SU-DHL-6 (cell line): ENCODE results near the gene MAP2K6.
A peak's percentile ranks its signal among the peaks of the same experiment; 100 is the strongest.

Source experiments
- H2AFZ ChIP-seq: fragments of 200-600 bp; sonication (generic); 2 replicates; pipeline ENCODE4 v1.6.1; 2014; ENCODE audit warnings: low read depth, mild to moderate bottlenecking, moderate library complexity, mixed read lengths, antibody characterized with exemption, low read length; ENCODE audit not compliant: severe bottlenecking
- H3F3A ChIP-seq: fragments of 200-600 bp; shearing (Covaris generic); 2 replicates; pipeline ENCODE4 v1.6.0; 2016; ENCODE audit warnings: antibody characterized with exemption, mild to moderate bottlenecking; ENCODE audit not compliant: insufficient read depth
- H3K27ac ChIP-seq: fragments of 200-600 bp; sonication (generic); 2 replicates; pipeline ENCODE4 v1.5.1; 2016; ENCODE audit warnings: low read depth, mild to moderate bottlenecking, low read length, moderate library complexity, mixed read lengths
- H3K27me3 ChIP-seq: fragments of 200-600 bp; sonication (generic), shearing (Covaris generic); 2 replicates; pipeline ENCODE4 v1.6.0; 2014; ENCODE audit warnings: mild to moderate bottlenecking, low read length
- H3K36me3 ChIP-seq: fragments of 200-600 bp; sonication (generic); 2 replicates; pipeline ENCODE4 v1.6.1; 2014; ENCODE audit warnings: mild to moderate bottlenecking, low read length, mixed read lengths
- H3K4me2 ChIP-seq: fragments of 300-600, 200-600 bp; shearing (Covaris generic), sonication (generic); 2 replicates; pipeline ENCODE4 v1.6.0; 2014; ENCODE audit warnings: low read length, low read depth, mild to moderate bottlenecking; ENCODE audit not compliant: poor library complexity, severe bottlenecking
- H3K4me3 ChIP-seq: fragments of 200-600 bp; sonication (generic); 2 replicates; pipeline ENCODE4 v1.5.1; 2014; ENCODE audit warnings: antibody characterized with exemption, low read length, mild to moderate bottlenecking, mixed read lengths; ENCODE audit not compliant: insufficient read depth, poor library complexity, severe bottlenecking
- H3K79me2 ChIP-seq: fragments of 200-600 bp; sonication (generic); 2 replicates; pipeline ENCODE4 v1.6.1; 2014; ENCODE audit warnings: mild to moderate bottlenecking, low read length, moderate library complexity; ENCODE audit not compliant: insufficient read depth
- H3K9ac ChIP-seq: fragments of 200-600 bp; sonication (generic); 2 replicates; pipeline ENCODE4 v1.7.0; 2014; ENCODE audit warnings: mild to moderate bottlenecking, low read length
- H3K9me2 ChIP-seq: fragments of 200-600 bp; sonication (generic); replicated peaks from 2 replicates; pipeline ENCODE4 v1.6.1; 2014; ENCODE audit warnings: low read length; ENCODE audit not compliant: insufficient read depth
- H3K9me3 ChIP-seq: fragments of 200-600 bp; sonication (generic); 2 replicates; pipeline ENCODE4 v1.6.1; 2014; ENCODE audit warnings: low read length, mixed read lengths; ENCODE audit not compliant: insufficient read depth
- H4K20me1 ChIP-seq: fragments of 200-600 bp; sonication (generic); 2 replicates; pipeline ENCODE4 v1.6.1; 2014; ENCODE audit warnings: low read depth, mild to moderate bottlenecking, antibody characterized with exemption, low read length, moderate library complexity, mixed read lengths
- EZH2phosphoT487 ChIP-seq: fragments of 200-600 bp; sonication (generic), shearing (Covaris generic); conservative IDR thresholded peaks from 2 replicates; pipeline ENCODE4 v1.6.1; 2018; ENCODE audit warnings: mild to moderate bottlenecking, antibody characterized with exemption, low read length, moderate library complexity, mixed read lengths
- TF ChIP-seq, protein P1 (sequence below): fragments of 200-600 bp; sonication (generic); IDR thresholded peaks from one replicate; pipeline ENCODE4 v1.5.1; 2017; ENCODE audit warnings: antibody characterized with exemption, mild to moderate bottlenecking, low read length, moderate library complexity; ENCODE audit not compliant: insufficient read depth, poor library complexity, severe bottlenecking

The MAP2K6 gene

GRCh38 chr17:69511250-69511649 is 96.8 kb downstream of the MAP2K6 start:
- Histone ChIP-seq H3K4me2 (no peak overlapping the region), H3K9me3 (no peaks in the 10 kb centered on the region), H3F3A (no peaks in the 10 kb centered on the region), H4K20me1 (no peaks in the 10 kb centered on the region), H3K79me2 (no peaks in the 10 kb centered on the region), H3K9ac (no peak overlapping the region), H3K27ac (no peak overlapping the region), H2AFZ (no peak overlapping the region), H3K4me3 (no peak overlapping the region), H3K36me3 (no peaks in the 10 kb centered on the region), H3K9me2 (no peaks in the 10 kb centered on the region), H3K27me3 (no peaks in the 10 kb centered on the region)
- no peak for TF ChIP-seq EZH2phosphoT487
- TF ChIP-seq, protein P1, sequence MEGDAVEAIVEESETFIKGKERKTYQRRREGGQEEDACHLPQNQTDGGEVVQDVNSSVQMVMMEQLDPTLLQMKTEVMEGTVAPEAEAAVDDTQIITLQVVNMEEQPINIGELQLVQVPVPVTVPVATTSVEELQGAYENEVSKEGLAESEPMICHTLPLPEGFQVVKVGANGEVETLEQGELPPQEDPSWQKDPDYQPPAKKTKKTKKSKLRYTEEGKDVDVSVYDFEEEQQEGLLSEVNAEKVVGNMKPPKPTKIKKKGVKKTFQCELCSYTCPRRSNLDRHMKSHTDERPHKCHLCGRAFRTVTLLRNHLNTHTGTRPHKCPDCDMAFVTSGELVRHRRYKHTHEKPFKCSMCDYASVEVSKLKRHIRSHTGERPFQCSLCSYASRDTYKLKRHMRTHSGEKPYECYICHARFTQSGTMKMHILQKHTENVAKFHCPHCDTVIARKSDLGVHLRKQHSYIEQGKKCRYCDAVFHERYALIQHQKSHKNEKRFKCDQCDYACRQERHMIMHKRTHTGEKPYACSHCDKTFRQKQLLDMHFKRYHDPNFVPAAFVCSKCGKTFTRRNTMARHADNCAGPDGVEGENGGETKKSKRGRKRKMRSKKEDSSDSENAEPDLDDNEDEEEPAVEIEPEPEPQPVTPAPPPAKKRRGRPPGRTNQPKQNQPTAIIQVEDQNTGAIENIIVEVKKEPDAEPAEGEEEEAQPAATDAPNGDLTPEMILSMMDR, result no peak

- Histone ChIP-seq H3K9ac (no peak overlapping the region), H3K4me3 (no peak overlapping the region), H3K79me2 (no peaks in the 10 kb centered on the region), H2AFZ (no peak overlapping the region), H4K20me1 (no peaks in the 10 kb centered on the region), H3K27ac (no peak overlapping the region), H3K9me3 (no peaks in the 10 kb centered on the region), H3K9me2 (no peaks in the 10 kb centered on the region), H3F3A (no peaks in the 10 kb centered on the region), H3K4me2 (no peak overlapping the region), H3K27me3 (no peaks in the 10 kb centered on the region), H3K36me3 (no peaks in the 10 kb centered on the region)
- TF ChIP-seq EZH2phosphoT487, result no peak
- TF ChIP-seq, protein P1, result no peak
Observed at GRCh38 chr17:69512946-69513345, 98.4 kb downstream of the MAP2K6 start.

DNA sequence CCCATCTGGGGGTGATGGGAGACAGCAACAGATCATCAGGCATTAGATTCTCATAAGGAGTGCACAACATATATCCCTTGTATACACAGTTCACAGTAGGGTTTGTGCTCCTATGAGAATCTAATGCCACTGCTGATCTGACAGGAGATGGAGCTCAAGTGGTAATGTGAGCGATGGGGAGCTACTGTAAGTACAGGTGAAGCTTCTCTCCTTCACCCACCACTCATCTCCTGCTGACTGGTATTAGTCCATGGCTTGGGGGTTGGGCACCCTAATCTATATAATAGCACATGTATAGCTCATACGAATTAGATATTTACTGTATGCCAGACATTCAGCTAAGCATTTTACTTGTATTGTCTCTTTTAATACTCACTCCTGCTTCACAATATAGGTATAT is 101.7 kb downstream of the MAP2K6 start:
- no peaks in the 10 kb centered on the region for H3K79me2 ChIP-seq
- H3K9me3 ChIP-seq, result no peaks in the 10 kb centered on the region
- H3K36me3 ChIP-seq, result no peaks in the 10 kb centered on the region; the same call in 1 of the 2 replicates
- no peak overlapping the region for H2AFZ ChIP-seq
- no peaks in the 10 kb centered on the region for H3F3A ChIP-seq
- peak overlapping the region; percentile 46 for H3K27ac ChIP-seq
- peak overlapping the region; percentile 64 for H3K4me2 ChIP-seq
- no peaks in the 10 kb centered on the region for H3K27me3 ChIP-seq
- H3K9me2 ChIP-seq, result no peaks in the 10 kb centered on the region
- TF ChIP-seq EZH2phosphoT487, result no peak
- TF ChIP-seq, protein P1, result no peak
- H4K20me1 ChIP-seq, result no peaks in the 10 kb centered on the region
- no peak overlapping the region for H3K4me3 ChIP-seq
- no peak overlapping the region for H3K9ac ChIP-seq
